Hematopoietic multipotent progenitor cell treated with erythropoietin and hydrocortisone succinate and interleukin-3 and kit ligand, for 4 days (in vitro differentiated cells): ENCODE data around the gene MUC6.
A peak's percentile ranks its signal among the peaks of the same experiment; 100 is the strongest.
"Not testable (repeated sequence)": the region's sequence is repeated elsewhere in the genome, so short reads cannot be mapped to it uniquely, and the experiment has no call there.

ENCODE experiments used
- DNase-seq: peaks from one replicate; pipeline ENCODE4 v3.0.0-alpha.2; 2015

Gene MUC6

DNA sequence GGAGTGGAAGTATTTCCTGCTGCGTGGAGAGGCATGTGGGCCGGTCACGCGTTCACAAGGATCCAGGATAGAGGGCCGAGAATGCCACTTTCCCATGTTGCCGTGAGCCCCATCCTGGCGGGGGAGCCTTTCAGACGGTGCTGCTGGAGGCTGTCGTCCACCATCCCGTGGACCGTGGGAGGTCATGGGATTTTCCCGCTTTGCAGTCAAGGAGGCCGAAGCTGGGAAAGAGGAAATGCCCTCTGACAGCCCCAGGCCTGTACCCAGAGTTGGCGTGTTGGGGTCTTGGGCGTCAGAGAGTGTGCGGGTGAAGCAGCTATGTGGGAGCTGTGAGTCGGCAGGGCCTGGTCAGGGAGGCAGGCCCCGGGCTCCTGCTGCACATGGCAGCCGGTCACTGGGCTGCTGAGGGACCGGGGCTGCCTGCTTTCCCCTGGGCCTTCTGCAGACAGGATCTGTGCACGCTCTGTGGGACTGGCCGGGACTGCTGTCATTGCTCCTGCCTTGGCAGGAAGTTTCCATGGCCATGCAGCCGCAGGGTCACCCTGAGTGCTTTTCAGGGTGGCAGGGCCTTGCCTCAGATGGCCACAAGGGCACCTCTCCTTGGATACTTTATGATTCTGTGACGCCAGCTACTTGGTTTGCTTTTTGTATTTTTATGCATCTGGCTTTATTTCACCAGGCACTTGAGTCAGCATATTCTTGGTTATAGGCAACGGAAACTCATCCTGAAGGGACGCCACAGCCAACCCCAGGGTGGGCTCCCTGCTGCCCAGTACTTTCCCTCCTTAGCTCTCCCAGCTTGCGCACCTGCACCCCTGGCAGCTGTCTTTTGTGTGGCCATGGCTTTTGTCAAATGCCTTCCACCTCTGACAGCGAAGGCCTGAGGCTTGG is 58.4 kb downstream of the MUC6 start:
- no peak for DNase-seq

DNA sequence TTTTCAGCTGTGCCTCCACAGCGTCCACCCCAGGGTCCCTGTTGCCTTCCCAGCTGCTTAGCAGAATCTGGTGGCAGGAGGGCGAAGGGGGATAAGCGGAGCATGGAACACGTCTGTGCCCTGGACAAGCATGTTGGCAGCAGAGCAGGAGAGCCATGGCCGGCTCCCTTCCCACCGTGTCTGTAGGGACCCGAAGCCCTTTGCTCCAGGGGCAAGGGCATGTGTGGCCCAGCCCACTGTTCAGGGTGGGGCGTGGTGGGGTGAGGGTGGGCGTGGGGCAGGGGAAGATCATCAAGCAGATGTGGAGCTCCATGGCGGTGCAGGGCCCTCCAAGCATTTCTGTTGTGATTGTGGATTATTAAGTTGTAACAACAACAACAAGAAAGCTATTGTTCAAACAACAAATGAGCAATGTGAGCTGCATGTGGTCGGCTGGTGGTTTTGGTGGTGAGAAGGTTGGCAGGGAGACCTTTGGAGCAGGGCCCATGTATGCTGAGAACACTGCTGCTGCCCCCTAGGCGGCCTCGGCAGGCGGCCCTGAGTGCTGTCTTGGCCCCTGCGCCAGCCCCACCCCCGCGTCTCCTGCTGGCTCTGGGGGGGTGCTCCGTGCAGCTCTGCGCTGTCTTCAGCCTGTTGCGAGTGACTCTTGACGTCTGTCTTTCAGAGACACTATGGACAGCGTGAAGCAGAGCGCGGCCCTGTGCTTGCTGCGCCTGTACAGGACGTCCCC is 59.9 kb downstream of the MUC6 start:
- peak; percentile 80 for DNase-seq

DNA sequence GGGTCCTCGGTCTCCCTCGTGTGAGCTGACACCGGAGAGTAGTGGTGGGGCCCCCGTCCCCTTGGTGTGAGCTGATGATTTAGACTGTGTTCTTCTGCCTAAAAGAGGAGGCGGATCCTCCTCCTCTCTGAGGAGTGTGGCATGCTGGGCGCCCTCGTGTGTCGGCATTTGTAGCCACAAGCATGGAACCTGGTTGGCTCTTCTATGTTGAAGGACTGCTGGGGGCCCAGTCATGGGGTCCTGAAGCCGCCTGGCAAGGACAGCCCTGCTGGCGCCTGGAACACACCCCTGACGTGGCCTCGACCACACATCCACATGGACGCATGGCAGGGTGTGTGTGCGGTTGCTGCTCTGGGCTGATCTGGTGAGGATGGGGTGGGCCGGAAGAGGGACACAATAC is 60.7 kb downstream of the MUC6 start:
- DNase-seq, result peak; percentile 81

DNA sequence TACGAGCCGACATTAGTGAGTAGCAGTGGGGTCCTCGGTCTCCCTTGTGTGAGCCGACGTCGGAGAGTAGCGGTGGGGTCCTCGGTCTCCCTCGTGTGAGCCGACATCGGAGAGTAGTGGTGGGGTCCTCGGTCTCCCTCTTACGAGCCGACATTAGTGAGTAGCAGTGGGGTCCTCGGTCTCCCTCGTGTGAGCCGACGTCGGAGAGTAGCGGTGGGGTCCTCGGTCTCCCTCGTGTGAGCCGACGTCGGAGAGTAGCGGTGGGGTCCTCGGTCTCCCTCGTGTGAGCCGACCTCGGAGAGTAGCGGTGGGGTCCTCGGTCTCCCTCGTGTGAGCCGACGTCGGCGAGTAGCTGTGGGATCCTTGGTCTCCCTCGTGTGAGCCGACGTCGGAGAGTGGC is 61.1 kb downstream of the MUC6 start:
- not testable (repeated sequence) for DNase-seq

DNA sequence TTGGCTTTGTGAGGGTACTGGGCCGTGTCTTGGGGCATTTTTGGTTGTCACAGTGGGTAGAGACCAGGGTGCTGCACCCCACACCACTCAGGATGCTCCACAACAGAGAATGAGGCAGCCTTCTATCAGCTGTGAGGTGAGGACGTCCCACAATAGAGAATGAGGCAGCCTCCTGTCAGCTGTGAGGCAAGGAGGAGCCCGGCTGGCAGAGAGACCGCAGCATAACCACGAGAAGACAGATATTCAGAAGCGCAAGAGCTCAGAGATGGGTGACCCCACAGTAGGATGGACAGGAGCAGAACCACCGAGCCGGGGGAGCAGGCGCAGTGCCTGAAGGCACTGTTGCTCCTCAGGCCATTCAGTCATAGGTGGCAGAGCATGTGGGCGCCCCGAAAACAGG is 63.3 kb downstream of the MUC6 start:
- no peak for DNase-seq

DNA sequence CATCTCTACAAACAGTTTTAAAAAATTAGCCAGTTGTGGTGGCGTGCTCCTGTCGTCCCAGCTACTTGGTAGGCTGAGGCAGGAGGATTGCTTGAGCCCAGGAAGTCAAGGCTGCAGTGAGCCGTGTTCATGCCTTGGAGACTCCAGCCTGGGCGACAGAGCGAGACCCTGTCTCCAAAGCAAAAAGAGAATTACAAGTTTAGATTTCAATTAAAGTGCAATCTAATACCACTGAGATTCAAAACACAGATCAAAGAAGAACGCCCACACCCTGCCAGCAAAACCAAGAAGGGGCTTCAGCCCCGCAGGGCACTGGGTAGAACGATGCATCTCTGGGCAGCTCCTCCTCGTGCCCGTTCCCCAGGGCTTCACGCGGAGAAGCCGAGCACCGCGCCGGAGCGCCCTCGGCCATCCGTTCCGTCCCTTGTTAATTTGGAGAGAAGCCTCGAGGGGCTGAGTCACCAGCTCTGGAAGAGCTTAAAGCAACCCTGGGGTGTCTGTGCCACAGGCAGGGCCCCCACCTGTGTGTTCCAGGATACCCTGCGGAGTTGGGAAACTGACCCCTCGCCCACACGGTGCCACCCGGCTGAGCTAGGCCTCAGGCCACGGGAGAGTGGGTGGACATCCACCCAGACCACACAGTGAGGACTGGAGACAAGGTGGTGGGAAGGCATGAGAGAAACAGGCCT is 63.9 kb downstream of the MUC6 start:
- DNase-seq, result no peak

DNA sequence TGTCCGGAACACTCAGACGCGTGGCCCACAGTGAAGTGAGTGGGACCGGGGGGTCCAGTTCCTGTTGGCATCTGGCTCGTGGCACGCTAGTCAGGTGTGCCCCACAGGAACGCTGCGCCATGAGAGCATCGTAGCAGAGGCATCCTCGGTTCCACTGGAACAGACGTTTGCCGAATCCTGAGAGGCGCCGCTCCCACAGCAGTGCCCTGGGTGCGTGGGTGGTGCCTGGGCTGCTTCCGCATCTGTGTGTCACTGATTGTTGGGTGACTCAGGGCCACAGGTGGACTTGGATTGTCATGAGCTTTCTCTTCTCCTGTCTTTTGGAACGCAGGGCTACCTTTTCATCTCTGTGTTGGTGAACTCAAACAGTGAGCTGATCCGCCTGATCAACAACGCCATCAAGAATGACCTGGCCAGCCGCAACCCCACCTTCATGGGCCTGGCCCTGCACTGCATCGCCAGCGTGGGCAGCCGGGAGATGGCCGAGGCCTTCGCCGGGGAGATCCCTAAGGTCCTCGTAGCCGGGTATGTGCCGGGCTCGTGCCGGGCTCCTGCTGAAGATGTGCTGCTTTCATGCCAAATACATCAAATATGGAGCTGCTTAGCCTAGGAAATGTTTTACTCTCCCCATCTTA is 64.7 kb downstream of the MUC6 start:
- no peak for DNase-seq

DNA sequence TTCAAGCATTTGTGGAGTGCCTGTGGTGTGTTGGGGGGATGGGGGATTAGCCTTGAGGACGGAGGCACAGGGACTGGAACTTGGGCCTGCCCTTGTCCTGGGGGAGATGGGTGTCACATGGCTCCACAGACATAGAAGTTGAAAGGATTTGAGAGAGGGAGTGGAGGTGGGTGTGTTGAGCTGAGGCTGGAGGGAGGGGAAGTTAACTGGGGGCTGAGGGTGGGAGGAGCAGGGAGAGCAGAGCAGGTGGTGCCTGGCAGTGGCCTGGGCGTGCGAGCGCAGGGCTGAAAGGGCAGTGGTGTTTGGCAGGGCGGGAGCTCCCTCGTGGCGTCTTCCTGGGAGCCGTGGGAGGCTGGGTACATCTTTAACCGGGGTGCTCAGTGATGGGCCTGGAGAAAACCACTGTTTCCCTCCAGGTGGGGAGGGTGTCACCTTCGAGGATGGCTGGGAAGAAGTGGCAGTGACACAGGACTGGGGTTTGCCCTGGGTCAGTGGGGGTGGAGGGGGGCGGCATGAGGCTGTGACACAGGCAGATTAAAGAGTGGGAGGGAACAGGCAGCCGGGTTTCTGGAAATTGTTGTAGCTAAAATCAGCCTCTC is 65.3 kb downstream of the MUC6 start:
- DNase-seq, result no peak

DNA sequence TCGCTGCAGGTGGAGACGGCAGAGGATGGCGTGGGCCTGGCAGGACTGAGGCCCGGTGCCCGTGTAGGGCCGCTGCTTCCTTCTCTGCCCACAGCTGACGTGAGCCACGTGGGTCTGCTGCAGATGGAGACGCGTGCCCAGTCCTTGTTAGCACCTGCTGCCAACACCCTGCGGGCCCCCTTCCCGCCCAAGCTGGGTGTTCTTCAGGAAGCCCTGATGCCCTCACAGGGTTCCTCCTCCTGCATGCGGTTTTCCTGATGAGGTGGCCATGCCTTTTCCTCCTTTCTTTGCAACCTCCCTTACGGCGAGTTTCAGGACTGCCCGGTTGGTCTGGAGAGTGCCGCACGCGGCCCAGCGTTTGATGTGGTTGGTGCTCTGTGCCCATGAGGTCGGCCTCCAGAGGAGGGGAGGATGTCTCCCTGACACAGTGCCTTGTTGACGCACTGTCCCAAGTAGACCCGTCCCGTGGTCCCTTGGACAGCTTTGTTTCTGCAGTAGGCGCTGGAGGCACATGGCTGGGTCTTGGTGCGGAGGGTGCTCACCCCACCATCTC is 66.1 kb downstream of the MUC6 start:
- peak; percentile 68 for DNase-seq

DNA sequence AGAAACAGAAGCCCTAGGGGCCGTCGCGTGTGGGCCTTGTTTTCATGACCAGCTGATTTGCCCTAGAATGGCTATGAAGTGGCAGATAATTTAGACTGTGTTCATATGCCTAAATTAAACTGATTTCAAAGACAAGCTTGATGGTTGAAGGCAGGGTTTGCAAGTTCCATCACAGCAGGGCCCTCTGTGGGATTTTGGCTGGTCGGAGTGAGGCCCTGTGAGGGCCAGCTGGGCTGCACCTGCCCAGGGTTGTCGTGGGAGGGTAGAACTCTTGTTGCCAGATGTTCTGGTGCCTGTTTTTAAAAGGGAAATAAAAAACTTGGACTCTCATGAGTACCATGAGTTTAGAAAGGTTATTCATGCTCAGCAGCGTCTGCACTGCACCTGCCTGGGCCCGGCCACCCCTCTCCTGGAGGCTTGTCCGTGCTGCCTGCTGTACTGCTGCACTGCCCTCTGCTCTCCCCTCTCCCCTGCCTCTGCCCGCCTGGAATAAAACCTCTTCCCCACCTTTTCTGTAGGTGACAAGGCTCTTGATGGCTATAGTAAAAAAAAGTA is 66.8 kb downstream of the MUC6 start:
- DNase-seq, result no peak

DNA sequence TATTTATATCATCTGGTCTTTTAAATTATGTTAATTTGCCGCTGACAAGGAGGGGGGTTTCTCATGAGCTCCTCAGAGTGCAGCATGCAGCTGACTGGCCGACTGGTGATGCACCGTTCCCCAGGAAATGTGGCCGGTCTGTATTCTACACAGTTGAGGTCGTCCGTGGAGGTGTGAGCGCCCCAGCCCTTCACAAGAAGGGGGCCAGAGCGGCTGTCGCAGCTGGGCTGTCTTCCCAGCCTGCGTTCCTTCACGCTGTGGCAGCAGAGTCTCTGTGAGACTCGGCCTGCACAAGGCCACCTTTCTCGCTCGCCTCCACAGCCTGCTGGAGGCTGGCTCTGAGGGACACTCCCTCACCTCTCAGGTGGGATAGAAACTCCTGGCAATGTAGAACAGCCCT is 67.7 kb downstream of the MUC6 start:
- DNase-seq, result no peak

DNA sequence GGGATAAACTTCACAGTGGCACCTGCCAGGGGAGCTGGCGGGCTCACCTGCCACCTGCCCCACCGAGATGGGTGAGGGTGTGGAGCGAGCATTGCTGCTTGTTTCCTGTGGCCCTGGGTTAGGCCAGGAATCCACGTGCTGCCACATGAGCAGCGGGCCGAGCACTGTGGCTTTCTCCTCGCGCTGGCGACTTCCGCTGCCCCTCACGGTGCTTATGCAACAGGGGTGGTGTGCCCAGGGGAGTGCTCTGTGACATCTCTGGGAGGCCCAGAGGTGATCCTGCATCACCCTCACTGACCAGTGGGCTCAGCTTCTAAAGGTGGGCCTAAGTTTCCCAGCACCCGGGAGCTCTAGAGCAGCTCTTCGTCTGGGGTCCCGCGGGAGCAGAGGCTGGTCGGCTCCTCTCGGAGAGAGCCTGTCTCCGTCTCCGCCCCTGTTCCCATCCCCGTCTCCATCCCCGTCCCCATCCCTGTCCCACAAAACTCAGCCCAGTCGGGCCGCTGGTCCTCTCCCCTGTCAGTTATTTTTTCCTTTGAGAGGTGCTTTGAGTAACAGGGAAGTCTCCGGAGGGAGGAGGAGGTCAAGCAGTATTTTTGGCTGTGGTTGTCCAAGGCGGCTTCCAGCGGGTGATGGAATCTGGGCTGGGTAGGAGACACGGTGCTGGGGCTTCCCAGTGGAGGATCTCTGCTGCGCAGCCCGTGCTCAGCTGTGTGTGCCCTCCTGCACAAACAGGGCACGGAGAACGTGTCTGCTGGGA is 68.3 kb downstream of the MUC6 start:
- no peak for DNase-seq

DNA sequence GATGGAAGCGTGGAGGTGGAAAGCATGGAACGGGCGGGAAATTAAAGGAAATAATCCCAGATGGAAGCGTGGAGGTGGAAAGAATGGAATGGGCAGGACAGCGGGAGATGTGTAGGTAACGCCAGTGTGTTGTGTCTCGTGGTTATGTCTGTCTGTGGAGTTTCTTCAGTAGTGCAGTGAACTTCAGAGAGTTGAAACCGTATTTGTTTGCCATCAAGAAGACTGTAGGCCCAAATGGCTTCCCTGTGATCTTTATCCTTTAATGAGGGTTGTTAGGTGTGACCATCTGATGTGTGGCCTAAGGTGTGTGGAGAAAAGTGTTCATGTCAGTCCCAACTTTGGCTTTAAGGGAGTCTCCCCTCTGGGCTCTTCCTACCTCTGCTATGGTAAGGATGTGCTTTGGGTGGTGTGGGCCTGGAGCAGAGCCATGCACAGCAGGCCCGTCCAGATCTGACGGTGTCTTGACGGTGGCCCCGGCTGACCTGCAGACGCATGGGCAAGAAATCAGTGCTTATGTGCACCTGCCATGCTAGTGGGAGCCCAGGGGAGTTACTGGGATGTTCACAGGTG is 71.2 kb downstream of the MUC6 start:
- DNase-seq, result no peak

DNA sequence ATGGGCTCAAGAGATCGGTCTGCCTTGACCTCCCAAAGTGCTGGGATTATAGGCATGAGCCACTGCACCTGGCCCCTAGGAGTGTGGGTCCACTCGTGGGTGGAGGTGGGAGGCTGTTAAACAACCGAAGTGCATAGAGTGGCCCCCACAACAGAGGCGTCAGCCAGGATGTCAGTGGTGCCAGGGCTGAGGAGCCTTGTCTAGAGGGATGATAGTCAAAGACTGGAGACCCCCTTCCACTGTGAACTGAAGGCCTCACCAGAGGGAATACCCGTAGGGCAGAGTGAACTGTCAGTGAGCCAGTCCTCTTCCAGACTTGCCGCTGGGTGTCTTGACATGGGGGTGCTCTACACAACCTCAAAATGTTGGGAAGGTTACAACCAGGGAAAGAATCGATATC is 72.7 kb downstream of the MUC6 start:
- DNase-seq, result no peak
